ENCODE measurements around the gene CERS6.

Gene CERS6

DNA sequence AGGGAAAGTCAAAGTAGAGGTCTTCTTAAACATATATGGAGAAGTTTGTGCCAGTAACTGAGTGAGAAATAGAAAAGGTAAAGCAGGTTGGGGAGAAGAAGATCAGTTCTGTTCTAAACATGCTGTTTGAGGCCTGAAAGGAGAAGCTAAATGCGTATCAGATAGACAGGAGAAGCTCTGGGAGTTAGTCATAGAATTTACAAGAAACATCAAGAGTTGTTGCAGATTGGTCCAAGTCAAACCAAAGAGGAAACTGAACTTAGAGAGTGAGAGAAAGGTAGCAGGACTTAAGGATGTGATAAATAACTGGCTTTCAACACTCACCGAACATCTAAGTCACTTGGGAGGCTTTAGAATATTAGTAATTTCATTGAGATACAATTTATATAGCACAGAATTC is 29.2 kb upstream of the CERS6 start:
- DNase-seq (ENCODE audit: low read depth), result no peak
- H3K4me3 ChIP-seq (ENCODE audit: low read depth, low read length), result no peak overlapping the region
- TF ChIP-seq, protein P1, sequence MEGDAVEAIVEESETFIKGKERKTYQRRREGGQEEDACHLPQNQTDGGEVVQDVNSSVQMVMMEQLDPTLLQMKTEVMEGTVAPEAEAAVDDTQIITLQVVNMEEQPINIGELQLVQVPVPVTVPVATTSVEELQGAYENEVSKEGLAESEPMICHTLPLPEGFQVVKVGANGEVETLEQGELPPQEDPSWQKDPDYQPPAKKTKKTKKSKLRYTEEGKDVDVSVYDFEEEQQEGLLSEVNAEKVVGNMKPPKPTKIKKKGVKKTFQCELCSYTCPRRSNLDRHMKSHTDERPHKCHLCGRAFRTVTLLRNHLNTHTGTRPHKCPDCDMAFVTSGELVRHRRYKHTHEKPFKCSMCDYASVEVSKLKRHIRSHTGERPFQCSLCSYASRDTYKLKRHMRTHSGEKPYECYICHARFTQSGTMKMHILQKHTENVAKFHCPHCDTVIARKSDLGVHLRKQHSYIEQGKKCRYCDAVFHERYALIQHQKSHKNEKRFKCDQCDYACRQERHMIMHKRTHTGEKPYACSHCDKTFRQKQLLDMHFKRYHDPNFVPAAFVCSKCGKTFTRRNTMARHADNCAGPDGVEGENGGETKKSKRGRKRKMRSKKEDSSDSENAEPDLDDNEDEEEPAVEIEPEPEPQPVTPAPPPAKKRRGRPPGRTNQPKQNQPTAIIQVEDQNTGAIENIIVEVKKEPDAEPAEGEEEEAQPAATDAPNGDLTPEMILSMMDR (IDR thresholded peaks at IDR 0.05; ENCODE audit: control insufficient read depth, extremely low read depth, insufficient read depth), result no peak

DNA sequence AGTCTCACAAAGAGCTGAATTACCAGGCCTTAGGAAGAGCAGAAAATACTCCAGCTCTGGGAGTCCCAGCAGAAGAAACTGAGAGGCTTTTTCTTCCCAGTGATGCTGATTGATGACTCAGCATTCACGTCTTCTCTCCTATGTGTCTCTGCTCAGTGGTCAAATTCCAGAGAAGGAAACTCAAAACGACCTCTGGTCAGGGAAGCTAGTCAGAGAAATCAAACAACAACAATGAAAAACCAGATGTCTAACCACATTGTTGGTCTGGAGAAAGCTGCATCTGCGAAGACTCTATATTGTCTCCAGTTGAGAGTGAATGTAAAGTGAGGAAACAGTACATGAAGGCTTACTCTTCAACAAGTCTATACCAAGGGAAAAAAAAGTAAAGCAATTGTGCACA is 28.6 kb upstream of the CERS6 start:
- H3K4me3 ChIP-seq (ENCODE audit: low read depth, low read length), result no peak overlapping the region

DNA sequence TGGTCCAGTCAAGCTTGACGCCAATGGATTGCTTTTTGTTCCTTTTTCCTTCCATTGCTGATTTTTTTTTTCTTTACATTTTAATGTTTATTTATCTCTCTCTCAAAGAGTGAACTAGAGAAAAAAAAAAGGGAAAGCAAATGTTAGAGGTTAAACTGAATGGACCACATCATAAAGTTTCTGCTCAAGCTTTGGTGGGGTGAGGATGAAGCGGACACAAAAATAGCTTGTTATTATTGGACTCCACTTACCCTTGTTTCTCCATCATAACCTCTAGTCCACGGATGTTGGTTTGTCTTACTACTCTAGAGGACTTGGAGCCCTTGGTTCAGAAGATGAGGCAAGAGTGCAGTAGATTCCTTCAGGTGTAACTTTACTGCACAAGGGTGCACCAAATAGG is 27.6 kb upstream of the CERS6 start:
- H3K4me3 ChIP-seq (ENCODE audit: low read depth, low read length), result no peak overlapping the region
- TF ChIP-seq, protein P1 (IDR thresholded peaks at IDR 0.05; ENCODE audit: control insufficient read depth, extremely low read depth, insufficient read depth), result no peak
- no peak for DNase-seq (ENCODE audit: low read depth)

More for the DNA sequence above, 28.6 kb upstream of the CERS6 start:
- DNase-seq (ENCODE audit: low read depth), result no peak
- TF ChIP-seq, protein P1 (IDR thresholded peaks at IDR 0.05; ENCODE audit: control insufficient read depth, extremely low read depth, insufficient read depth), result no peak

DNA sequence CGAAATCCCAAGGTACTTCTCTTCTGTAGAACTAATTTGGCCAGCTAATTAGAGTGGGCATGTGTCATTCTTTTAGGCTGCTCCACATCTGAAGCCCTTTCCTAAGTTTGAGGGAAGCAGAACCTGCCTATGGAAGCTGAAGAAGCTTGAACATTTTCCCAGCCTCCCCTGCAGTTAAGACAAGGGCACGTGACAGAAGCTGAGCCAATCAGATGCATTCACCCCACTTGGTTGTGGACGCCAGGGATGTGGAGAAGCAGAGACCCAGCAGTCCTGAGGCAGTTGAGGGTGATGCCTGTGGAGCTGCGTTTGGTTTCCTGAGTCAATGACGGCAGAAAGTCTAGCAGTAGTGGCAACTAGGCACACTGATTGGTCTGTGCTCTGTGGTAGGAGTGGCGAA is 26.1 kb upstream of the CERS6 start:
- DNase-seq (ENCODE audit: low read depth), result no peak
- H3K4me3 ChIP-seq (ENCODE audit: low read depth, low read length), result no peak overlapping the region
- TF ChIP-seq, protein P1 (IDR thresholded peaks at IDR 0.05; ENCODE audit: control insufficient read depth, extremely low read depth, insufficient read depth), result no peak

DNA sequence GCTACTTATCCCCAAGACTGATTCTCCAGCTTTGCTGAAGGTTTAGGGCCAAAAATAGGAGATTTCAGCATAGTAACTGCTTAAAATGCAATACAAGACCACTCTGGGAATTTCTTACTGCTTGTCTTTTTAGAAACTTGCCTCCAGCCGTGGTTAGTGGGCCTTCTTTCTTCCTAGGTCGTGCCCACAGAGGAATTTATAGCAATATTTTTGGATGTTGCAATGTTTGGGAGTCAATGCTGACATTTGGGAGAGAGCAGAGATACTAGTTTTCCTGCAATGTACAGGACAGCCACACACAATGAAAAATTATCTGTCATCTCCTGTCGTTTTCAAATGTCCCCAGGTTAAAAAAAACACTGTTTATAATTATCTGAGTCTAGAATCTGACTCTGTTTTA is 25.6 kb upstream of the CERS6 start:
- no peak overlapping the region for H3K4me3 ChIP-seq (ENCODE audit: low read depth, low read length)
- TF ChIP-seq, protein P1 (IDR thresholded peaks at IDR 0.05; ENCODE audit: control insufficient read depth, extremely low read depth, insufficient read depth), result no peak
- no peak for DNase-seq (ENCODE audit: low read depth)

DNA sequence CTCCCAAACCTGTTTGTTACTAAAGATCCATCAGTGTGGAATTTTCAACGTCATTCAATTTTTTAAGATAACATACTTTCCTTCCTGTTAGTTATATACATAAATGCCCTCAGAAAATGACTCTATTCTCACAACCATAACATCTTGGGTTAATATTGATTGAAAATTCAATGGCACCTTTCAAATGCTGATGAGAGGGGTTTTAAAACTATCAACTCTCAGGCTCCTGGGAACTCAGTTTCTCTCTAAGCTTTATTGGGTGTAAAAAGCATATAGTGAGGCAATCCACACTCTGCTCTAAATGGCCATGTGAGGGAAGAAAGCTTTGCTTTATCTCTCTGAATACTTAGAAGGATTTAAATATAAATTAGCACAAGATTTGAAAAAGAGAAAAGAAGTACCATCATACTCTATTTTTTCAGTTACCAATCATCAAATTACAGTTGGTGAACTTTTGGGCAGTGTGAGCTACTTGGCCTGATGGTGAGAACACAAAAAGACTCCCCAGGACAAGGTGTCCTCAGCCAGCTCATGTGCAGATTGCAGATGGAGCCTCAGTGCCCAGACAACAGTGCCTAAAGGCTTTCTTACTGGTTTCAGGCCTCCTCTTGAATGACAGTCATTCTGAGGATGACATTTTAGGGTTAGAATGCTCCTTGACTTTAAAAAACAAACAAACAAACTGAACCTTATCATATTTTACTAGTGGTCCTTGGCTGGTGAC is 24.6 kb upstream of the CERS6 start:
- TF ChIP-seq, protein P1 (IDR thresholded peaks at IDR 0.05; ENCODE audit: control insufficient read depth, extremely low read depth, insufficient read depth), result no peak
- H3K4me3 ChIP-seq (ENCODE audit: low read depth, low read length), result no peak overlapping the region
- DNase-seq (ENCODE audit: low read depth), result no peak

DNA sequence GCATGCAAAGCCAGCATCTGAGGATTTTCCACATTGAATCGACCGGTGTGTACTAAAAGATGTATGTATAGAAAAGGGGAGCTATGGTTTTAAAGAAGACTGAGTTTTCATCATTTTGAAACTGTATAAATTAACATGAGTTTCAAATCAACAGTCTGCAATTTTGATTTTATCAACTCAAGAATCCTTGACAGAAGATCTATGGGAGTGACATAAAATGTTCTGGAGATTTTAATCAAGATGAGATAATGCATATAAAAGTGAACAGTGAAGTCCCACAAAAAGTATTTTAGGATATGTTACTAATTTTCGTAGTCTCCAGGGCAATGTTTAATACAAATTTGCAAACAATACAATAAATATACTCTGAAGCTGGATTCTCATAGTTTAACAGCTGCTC is 24.0 kb upstream of the CERS6 start:
- DNase-seq (ENCODE audit: low read depth), result no peak
- H3K4me3 ChIP-seq (ENCODE audit: low read depth, low read length), result no peak overlapping the region
- TF ChIP-seq, protein P1 (IDR thresholded peaks at IDR 0.05; ENCODE audit: control insufficient read depth, extremely low read depth, insufficient read depth), result no peak
